Measurements from ENCODE around the gene AKAP6.

AKAP6 gene

DNA sequence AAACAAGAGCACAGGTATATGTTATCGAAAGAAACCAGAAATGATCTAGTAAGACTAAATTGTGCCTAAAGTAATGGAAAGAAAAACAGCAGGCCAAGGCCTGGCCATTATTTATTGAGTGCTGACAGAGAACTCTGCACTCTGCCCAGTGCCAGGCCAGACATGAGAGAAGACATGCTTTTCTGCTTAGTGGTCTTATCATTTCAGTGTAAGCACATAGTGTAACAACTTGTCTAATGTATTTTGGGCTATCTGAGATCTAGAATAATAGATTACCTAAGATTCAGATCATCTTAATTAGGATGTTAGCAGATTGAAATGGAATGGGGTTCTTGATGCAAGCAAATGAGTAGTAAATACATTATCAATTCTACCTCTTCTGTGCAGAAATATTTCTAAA lies 278.3 kb downstream of the AKAP6 start:
- no peak for TF ChIP-seq ZFX (IDR thresholded peaks at IDR 0.05)
- TF ChIP-seq, protein P1, sequence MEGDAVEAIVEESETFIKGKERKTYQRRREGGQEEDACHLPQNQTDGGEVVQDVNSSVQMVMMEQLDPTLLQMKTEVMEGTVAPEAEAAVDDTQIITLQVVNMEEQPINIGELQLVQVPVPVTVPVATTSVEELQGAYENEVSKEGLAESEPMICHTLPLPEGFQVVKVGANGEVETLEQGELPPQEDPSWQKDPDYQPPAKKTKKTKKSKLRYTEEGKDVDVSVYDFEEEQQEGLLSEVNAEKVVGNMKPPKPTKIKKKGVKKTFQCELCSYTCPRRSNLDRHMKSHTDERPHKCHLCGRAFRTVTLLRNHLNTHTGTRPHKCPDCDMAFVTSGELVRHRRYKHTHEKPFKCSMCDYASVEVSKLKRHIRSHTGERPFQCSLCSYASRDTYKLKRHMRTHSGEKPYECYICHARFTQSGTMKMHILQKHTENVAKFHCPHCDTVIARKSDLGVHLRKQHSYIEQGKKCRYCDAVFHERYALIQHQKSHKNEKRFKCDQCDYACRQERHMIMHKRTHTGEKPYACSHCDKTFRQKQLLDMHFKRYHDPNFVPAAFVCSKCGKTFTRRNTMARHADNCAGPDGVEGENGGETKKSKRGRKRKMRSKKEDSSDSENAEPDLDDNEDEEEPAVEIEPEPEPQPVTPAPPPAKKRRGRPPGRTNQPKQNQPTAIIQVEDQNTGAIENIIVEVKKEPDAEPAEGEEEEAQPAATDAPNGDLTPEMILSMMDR (conservative IDR thresholded peaks at IDR 0.05) = no peak
- no peak overlapping the region for H3K27ac ChIP-seq

DNA sequence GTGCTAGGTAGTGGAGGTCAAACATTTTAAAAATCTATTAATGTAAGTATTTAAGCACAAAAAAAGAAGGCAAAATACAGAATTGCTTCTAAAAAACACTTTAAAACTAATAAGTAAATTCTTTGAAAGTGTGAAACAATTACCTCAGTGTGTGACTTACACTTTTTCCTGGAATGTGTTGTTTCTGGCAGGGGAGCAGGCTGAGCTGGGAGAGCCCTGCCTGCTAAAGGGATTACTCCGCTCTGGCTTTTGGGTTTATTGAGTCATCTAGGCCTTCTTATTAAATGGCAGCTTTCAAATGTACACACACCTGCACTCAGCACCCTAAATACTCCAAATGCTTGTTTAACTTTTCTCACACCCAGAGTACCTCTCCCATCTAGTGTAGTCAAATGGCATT lies 279.8 kb downstream of the AKAP6 start:
- H3K27ac ChIP-seq = no peak overlapping the region
- TF ChIP-seq, protein P1 (conservative IDR thresholded peaks at IDR 0.05) = no peak
- TF ChIP-seq ZFX (IDR thresholded peaks at IDR 0.05) = no peak

DNA sequence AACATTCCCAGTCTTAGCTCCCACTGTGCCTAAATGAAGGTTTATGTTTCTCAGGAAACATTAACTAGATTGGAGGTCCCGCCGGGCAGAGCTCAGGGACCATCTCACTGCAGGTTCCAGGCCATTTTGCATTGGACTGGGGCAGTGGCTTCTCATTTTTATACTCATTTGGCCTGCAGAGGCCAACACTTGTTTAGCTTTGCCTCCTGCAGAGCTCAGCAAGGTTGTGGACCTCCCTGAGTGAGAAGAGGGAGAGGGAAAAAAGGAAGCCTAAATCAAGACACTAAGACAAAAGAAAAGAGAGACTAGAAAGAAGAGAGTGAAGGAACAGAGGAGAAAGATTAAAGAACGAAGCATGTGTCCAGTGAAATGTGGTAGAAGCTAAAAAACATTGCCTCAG lies 280.3 kb downstream of the AKAP6 start:
- H3K27ac ChIP-seq = no peak overlapping the region
- TF ChIP-seq ZFX (IDR thresholded peaks at IDR 0.05) = no peak
- TF ChIP-seq, protein P1 (conservative IDR thresholded peaks at IDR 0.05) = no peak

DNA sequence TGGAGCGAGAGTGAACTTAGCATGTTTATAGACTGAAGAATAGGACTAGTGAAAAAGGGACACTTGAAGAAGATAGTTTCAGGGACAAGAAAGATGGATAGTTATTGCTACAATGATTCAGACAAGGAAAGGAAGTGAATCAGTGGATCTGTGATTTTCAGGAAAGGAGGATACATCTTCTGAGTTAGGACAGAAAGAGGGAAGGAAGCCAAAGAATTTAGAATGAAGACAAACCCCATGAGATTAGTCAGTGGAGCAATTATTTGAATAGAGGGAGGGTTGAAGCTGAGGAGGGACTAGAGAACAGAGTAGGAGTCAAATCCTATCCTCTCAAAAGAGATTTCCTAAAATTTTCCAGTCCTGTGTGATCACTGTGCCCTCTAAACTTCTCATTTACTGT lies 282.7 kb downstream of the AKAP6 start:
- no peak overlapping the region for H3K27ac ChIP-seq
- no peak for TF ChIP-seq ZFX (IDR thresholded peaks at IDR 0.05)
- TF ChIP-seq, protein P1 (conservative IDR thresholded peaks at IDR 0.05) = no peak

DNA sequence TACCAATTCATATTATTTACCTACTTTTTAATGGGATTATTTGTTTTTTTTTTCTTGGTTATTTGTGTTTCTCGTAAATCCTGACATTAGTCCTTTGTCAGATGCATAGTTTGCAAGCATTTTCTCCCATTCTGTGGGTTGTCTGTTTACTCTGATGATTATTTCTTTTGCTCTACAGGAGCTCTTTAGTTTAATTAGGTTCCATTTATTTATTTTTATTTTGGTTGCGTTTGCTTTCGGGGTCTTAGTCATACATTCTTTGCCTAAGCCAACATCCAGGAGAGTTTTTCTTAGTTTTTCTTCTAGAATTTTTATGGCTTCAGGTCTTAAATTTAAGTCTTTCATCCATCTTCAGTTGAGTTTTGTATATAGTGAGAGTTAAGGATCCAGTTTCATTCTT lies 289.9 kb downstream of the AKAP6 start:
- no peak overlapping the region for H3K27ac ChIP-seq
- no peak for TF ChIP-seq ZFX (IDR thresholded peaks at IDR 0.05)
- TF ChIP-seq, protein P1 (conservative IDR thresholded peaks at IDR 0.05) = no peak

DNA sequence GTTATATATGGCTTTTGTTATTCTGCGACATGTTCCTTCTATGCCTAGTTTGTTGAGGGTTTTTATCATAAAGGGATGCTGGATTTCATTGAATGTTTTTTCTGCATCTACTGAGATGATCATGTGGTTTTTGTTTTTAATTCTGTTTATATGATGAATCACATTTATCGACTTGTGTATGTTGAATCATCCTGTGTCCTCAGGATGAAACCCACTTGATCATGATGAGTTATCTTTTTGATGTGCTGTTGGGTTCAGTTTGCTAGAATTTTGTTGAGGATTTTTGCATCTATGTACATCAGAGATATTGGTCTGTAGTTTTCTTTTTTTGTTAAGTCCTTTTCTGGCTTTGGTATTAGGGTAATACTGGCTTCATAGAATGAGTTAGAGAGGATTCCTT lies 291.2 kb downstream of the AKAP6 start:
- no peak for TF ChIP-seq ZFX (IDR thresholded peaks at IDR 0.05)
- TF ChIP-seq, protein P1 (conservative IDR thresholded peaks at IDR 0.05) = no peak
- no peak overlapping the region for H3K27ac ChIP-seq

DNA sequence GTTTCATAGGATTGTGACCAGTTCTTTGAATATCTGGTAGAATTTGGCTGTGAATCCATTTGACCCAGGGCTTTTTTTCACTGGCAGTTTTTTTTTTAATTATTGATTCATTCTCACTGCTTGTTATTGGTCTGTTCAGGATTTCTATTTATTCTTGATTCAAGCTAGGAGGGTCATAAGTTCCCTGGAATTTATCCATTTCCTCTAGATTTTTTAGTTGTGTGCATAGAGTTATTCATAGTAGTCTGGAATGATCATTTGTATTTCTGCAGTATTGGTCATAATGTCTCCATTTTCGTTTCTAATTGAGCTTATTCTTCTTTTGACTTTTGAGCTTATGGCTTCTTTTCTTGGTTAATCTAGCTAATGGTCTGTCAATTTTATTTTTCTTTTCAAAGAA lies 291.6 kb downstream of the AKAP6 start:
- TF ChIP-seq ZFX (IDR thresholded peaks at IDR 0.05) = no peak
- TF ChIP-seq, protein P1 (conservative IDR thresholded peaks at IDR 0.05) = no peak

More for the DNA sequence above, 291.6 kb downstream of the AKAP6 start:
- no peak overlapping the region for H3K27ac ChIP-seq
